Aorta (tissue), 5 donors: Measurements from ENCODE around the gene PLPPR3. TPM values are rescaled to one million over a fixed set of nuclear protein-coding genes. Genes with fewer than 3 reads are reported as not detected.

ENCODE experiments used
- ATAC-seq: fragments of 200-7000 bp; cut with Tn5 transposase; one replicate; pipeline ENCODE4 v1.9.1; 2022; ENCODE audit warnings: moderate library complexity; ENCODE audit not compliant: low FRiP score
- DNase-seq, 2 donors: peaks; one replicate each; pipeline ENCODE4 v3.0.0-alpha.2; 2020
- H3K27ac ChIP-seq, 2 donors: one replicate each; pipeline ENCODE4 v1.5.1; 2013; ENCODE audit warnings: low read length in 2 of 2, mild to moderate bottlenecking in 2 of 2, moderate library complexity in 2 of 2, control low read depth in 1 of 2, inconsistent platforms in 1 of 2, low read depth in 1 of 2
- H3K27me3 ChIP-seq, 2 donors: one replicate each; pipeline ENCODE4 v1.6.1; 2013; ENCODE audit warnings: control low read depth in 1 of 2, low read length in 1 of 2, mild to moderate bottlenecking in 1 of 2, moderate library complexity in 1 of 2; ENCODE audit not compliant: insufficient read depth in 2 of 2, control insufficient read depth in 1 of 2
- H3K36me3 ChIP-seq, 2 donors: one replicate each; pipeline ENCODE4 v1.6.1; 2013; ENCODE audit warnings: control low read depth in 1 of 2, low read length in 1 of 2, mild to moderate bottlenecking in 1 of 2; ENCODE audit not compliant: insufficient read depth in 2 of 2, control insufficient read depth in 1 of 2
- H3K4me1 ChIP-seq, 2 donors: one replicate each; pipeline ENCODE4 v1.6.1; 2013; ENCODE audit warnings: low read length in 2 of 2, control low read depth in 1 of 2, mild to moderate bottlenecking in 1 of 2, moderate library complexity in 1 of 2; ENCODE audit not compliant: insufficient read depth in 2 of 2, control insufficient read depth in 1 of 2
- H3K4me3 ChIP-seq, 2 donors: one replicate each; pipeline ENCODE4 v1.5.1; 2013; ENCODE audit warnings: low read length in 2 of 2, control low read depth in 1 of 2, mild to moderate bottlenecking in 1 of 2
- H3K9me3 ChIP-seq: one replicate; pipeline ENCODE4 v1.6.1; 2013; ENCODE audit warnings: mild to moderate bottlenecking, low read length; ENCODE audit not compliant: control insufficient read depth
- WGBS, 2 donors: extraction: QIAGEN DNeasy Blood & Tissue Kit; methylation state at CpG; one replicate each; pipeline ENCODE4 v1.1.7; 2013; 5-methylcytosine and 5-hydroxymethylcytosine counted together
- intact Hi-C, 2 donors: fragments of 100-400 bp; cut with DNase I; formaldehyde crosslinking; loops; one replicate each; pipeline versions ENCODE4 v1.14.2 to v1.15.0; 2022
- polyA plus RNA-seq, 2 donors: library from polyadenylated mRNA; stranded (reverse); fragments of 200-250 nt; gene quantifications; one replicate each; pipeline ENCODE4 v1.2.3, GENCODE V29; 2013
- total RNA-seq, 2 donors: library from RNA; stranded (reverse); fragmentation: NEBNext Ultra II Directional; extraction: Animal tissue kit (Norgen Biotek cat#: 25700); gene quantifications; one replicate each; pipeline ENCODE4 v1.2.1, GENCODE V29; 2021
- donor health status: healthy with polysubstance abuse.
- donor health status: Bipolar disorder and iron deficiency.
- donor health status: DM: no; HTN: no; CAD: no.
- donor health status: DM: no; HTN: no; CAD: no.
- donor health status: DM: yes; HTN: yes; CAD: no.

PLPPR3 gene
- total and polyA plus RNA-seq, 4 donors, result not detected

- no peaks in the 10 kb centered on the region for H3K9me3 ChIP-seq
- H3K4me1 ChIP-seq, result peaks cover 3% of the 10 kb centered on the region in 2 donors
- H3K27me3 ChIP-seq, result no peaks in the 10 kb centered on the region
- peak within 1 kb of the TSS; percentile 91 to 96 for H3K4me3 ChIP-seq
- no peaks in the 10 kb centered on the region for H3K36me3 ChIP-seq
- DNase-seq (peak; percentile 100), ATAC-seq (peak; percentile 95)
- H3K27ac ChIP-seq, result peak within 1 kb of the TSS in 1 of 2 donors; percentile 79
- intact Hi-C loops, result loop anchor here in 1 of 2 donors (5.0 kb wide), 2 partner anchors 120 to 135 kb away; partner anchors contain the start of genes FSTL3 and RNF126
- 0 to 1% methylated on average over 79 to 83 of the region's 83 CpGs for WGBS, 2 donors
Measured at GRCh38 chr19:796692-797527, 24.8 kb downstream of the PLPPR3 start, which contains the start of gene PTBP1. PTBP1 (plus strand) TSS chr19:797452; CDS start chr19:797498, 46 bp downstream.

- H3K36me3 ChIP-seq, result no peaks in the 10 kb centered on the region
- H3K9me3 ChIP-seq, result no peaks in the 10 kb centered on the region
- WGBS, 2 donors, result 79% methylated on average over 39 of the region's 39 CpGs
- peaks cover 3% of the 10 kb centered on the region in 2 donors for H3K4me1 ChIP-seq
- no peak for ATAC-seq
- peak in 1 of 2 donors; percentile 54 for DNase-seq
- intact Hi-C loops, result loop anchor here in 1 of 2 donors (5.0 kb wide), 2 partner anchors 119 to 134 kb away; partner anchors contain the start of genes FSTL3 and RNF126
- no peak overlapping the region for H3K27ac ChIP-seq
- no peaks in the 10 kb centered on the region for H3K27me3 ChIP-seq
- peak overlapping the region in 1 of 2 donors; percentile 49 for H3K4me3 ChIP-seq
Measured at GRCh38 chr19:795691-796581, 25.8 kb downstream of the PLPPR3 start.

- 41 to 53% methylated on average over 28 of the region's 28 CpGs for WGBS, 2 donors
- Histone ChIP-seq H3K4me1 (peaks cover 0 to under 1% of the 10 kb centered on the region in 2 donors), H3K4me3 (no peak overlapping the region), H3K27ac (no peak overlapping the region), H3K9me3 (no peaks in the 10 kb centered on the region), H3K27me3 (no peaks in the 10 kb centered on the region), H3K36me3 (no peaks in the 10 kb centered on the region)
- ATAC-seq (no peak), DNase-seq (peak in 1 of 2 donors; percentile 69)
- intact Hi-C loops, result loop anchor here in 1 of 2 donors (5.0 kb wide), 2 partner anchors 118 to 133 kb away; partner anchors contain the start of genes FSTL3 and RNF126
Measured at GRCh38 chr19:795073-795611, 26.6 kb downstream of the PLPPR3 start.

GRCh38 chr19:793806-794205, 27.9 kb downstream of the PLPPR3 start:
- Histone ChIP-seq H3K4me1 (no peaks in the 10 kb centered on the region), H3K36me3 (no peaks in the 10 kb centered on the region), H3K4me3 (no peak overlapping the region), H3K27me3 (no peaks in the 10 kb centered on the region), H3K9me3 (no peaks in the 10 kb centered on the region), H3K27ac (no peak overlapping the region)
- WGBS, 2 donors, result 96% methylated on average over 12 of the region's 12 CpGs
- intact Hi-C loops, result no loop called here
- ATAC-seq (no peak), DNase-seq (no peak)

GRCh38 chr19:792306-792885, 29.4 kb downstream of the PLPPR3 start:
- no peak for DNase-seq
- no peaks in the 10 kb centered on the region for H3K9me3 ChIP-seq
- intact Hi-C loops, result no loop called here
- no peak for ATAC-seq
- H3K4me1 ChIP-seq, result no peaks in the 10 kb centered on the region
- 79 to 81% methylated on average over 16 of the region's 16 CpGs for WGBS, 2 donors
- H3K4me3 ChIP-seq, result no peak overlapping the region
- no peaks in the 10 kb centered on the region for H3K27me3 ChIP-seq
- H3K36me3 ChIP-seq, result no peaks in the 10 kb centered on the region
- H3K27ac ChIP-seq, result no peak overlapping the region

- ATAC-seq (no peak), DNase-seq (no peak)
- Histone ChIP-seq H3K4me3 (no peak overlapping the region), H3K9me3 (no peaks in the 10 kb centered on the region), H3K27ac (no peak overlapping the region), H3K36me3 (no peaks in the 10 kb centered on the region), H3K27me3 (no peaks in the 10 kb centered on the region), H3K4me1 (no peaks in the 10 kb centered on the region)
- WGBS, 2 donors, result 69 to 75% methylated on average over 8 of the region's 8 CpGs
- intact Hi-C loops, result no loop called here
Measured at GRCh38 chr19:791567-792305, 30.0 kb downstream of the PLPPR3 start.

GRCh38 chr19:791007-791566, 30.7 kb downstream of the PLPPR3 start:
- ATAC-seq (no peak), DNase-seq (no peak)
- Histone ChIP-seq H3K36me3 (no peaks in the 10 kb centered on the region), H3K4me1 (no peaks in the 10 kb centered on the region), H3K27me3 (no peaks in the 10 kb centered on the region), H3K9me3 (no peaks in the 10 kb centered on the region), H3K27ac (no peak overlapping the region), H3K4me3 (no peak overlapping the region)
- intact Hi-C loops, result no loop called here
- WGBS, 2 donors, result 88 to 89% methylated on average over 26 of the region's 26 CpGs
